HG02852 (cell line): ENCODE data around the gene UBA52.
"Not testable (repeated sequence)": the region's sequence is repeated elsewhere in the genome, so short reads cannot be mapped to it uniquely, and the experiment has no call there.

Source experiments
- ATAC-seq: cut with Tn5 transposase; IDR thresholded peaks from one replicate; pipeline ENCODE4 v1.9.1; 2021; ENCODE audit warnings: mild to moderate bottlenecking, moderate library complexity; ENCODE audit not compliant: unreplicated experiment

The UBA52 gene

GRCh38 chr19:18591735-18592385 is 20.2 kb downstream of the UBA52 start:
- no peak for ATAC-seq

GRCh38 chr19:18592732-18593131 is 21.1 kb downstream of the UBA52 start:
- not testable (repeated sequence) for ATAC-seq

- ATAC-seq = no peak
These were observed 21.9 kb downstream of the UBA52 start for GRCh38 chr19:18593367-18594095.

GRCh38 chr19:18594096-18594823 is 22.6 kb downstream of the UBA52 start:
- no peak for ATAC-seq

GRCh38 chr19:18594824-18595373 is 23.2 kb downstream of the UBA52 start:
- no peak for ATAC-seq

GRCh38 chr19:18595475-18595874 is 23.8 kb downstream of the UBA52 start:
- ATAC-seq = no peak

- no peak for ATAC-seq
These were observed 25.1 kb downstream of the UBA52 start for GRCh38 chr19:18596752-18597157.

GRCh38 chr19:18597809-18598660 is 26.4 kb downstream of the UBA52 start:
- ATAC-seq = no peak

- ATAC-seq = no peak
These were observed 27.8 kb downstream of the UBA52 start for GRCh38 chr19:18599485-18599884.

GRCh38 chr19:18600692-18601397 is 29.2 kb downstream of the UBA52 start:
- ATAC-seq = not testable (repeated sequence)

GRCh38 chr19:18601875-18602274 is 30.2 kb downstream of the UBA52 start:
- ATAC-seq = no peak

GRCh38 chr19:18603255-18603957 is 31.7 kb downstream of the UBA52 start:
- ATAC-seq = no peak

- ATAC-seq = no peak
These were observed 32.5 kb downstream of the UBA52 start for GRCh38 chr19:18603958-18604819.

- no peak for ATAC-seq
These were observed 33.1 kb downstream of the UBA52 start for GRCh38 chr19:18604820-18605159.

- no peak for ATAC-seq
These were observed 33.5 kb downstream of the UBA52 start for GRCh38 chr19:18605196-18605545.

- no peak for ATAC-seq
These were observed 34.1 kb downstream of the UBA52 start for GRCh38 chr19:18605546-18606280.

- no peak for ATAC-seq
These were observed 34.9 kb downstream of the UBA52 start, which contains the start of gene CRLF1 for GRCh38 chr19:18606281-18607225. CRLF1 (minus strand) TSS chr19:18606799; CDS start chr19:18606656, 143 bp downstream.
